GM19023 (cell line): ENCODE results near the gene DNLZ.
"Not testable (repeated sequence)": the region's sequence is repeated elsewhere in the genome, so short reads cannot be mapped to it uniquely, and the experiment has no call there.

Experiments
- ATAC-seq: cut with Tn5 transposase; IDR thresholded peaks from one replicate; pipeline ENCODE4 v1.9.1; 2021; ENCODE audit warnings: mild to moderate bottlenecking, moderate library complexity; ENCODE audit not compliant: unreplicated experiment

DNLZ gene

GRCh38 chr9:136361754-136362449, 1.6 kb downstream of the DNLZ start:
- no peak for ATAC-seq

GRCh38 chr9:136361047-136361753, 2.3 kb downstream of the DNLZ start:
- ATAC-seq = no peak

GRCh38 chr9:136359774-136360718, 3.5 kb downstream of the DNLZ start:
- no peak for ATAC-seq

- no peak for ATAC-seq
Measured at GRCh38 chr9:136358888-136359287, 4.7 kb downstream of the DNLZ start.

GRCh38 chr9:136358016-136358415, 5.5 kb downstream of the DNLZ start:
- no peak for ATAC-seq

- ATAC-seq = no peak
Measured at GRCh38 chr9:136357202-136357725, 6.3 kb downstream of the DNLZ start.

- no peak for ATAC-seq
Measured at GRCh38 chr9:136355616-136356557, 7.7 kb downstream of the DNLZ start.

GRCh38 chr9:136354592-136355085, 8.9 kb downstream of the DNLZ start:
- no peak for ATAC-seq

- ATAC-seq = no peak
Measured at GRCh38 chr9:136353757-136354488, 9.6 kb downstream of the DNLZ start.

- ATAC-seq = no peak
Measured at GRCh38 chr9:136353088-136353487, 10.5 kb downstream of the DNLZ start.

GRCh38 chr9:136352682-136353081, 10.9 kb downstream of the DNLZ start:
- ATAC-seq = no peak

- not testable (repeated sequence) for ATAC-seq
Measured at GRCh38 chr9:136351868-136352267, 11.7 kb downstream of the DNLZ start.

- no peak for ATAC-seq
Measured at GRCh38 chr9:136351252-136351800, 12.2 kb downstream of the DNLZ start.

- ATAC-seq = no peak
Measured at GRCh38 chr9:136349546-136349945, 14.0 kb downstream of the DNLZ start.

- ATAC-seq = no peak
Measured at GRCh38 chr9:136348691-136349090, 14.9 kb downstream of the DNLZ start.

GRCh38 chr9:136347472-136348256, 15.9 kb downstream of the DNLZ start:
- ATAC-seq = no peak

GRCh38 chr9:136346927-136347465, 16.5 kb downstream of the DNLZ start:
- no peak for ATAC-seq

- ATAC-seq = no peak
Measured at GRCh38 chr9:136346157-136346481, 17.4 kb downstream of the DNLZ start.
